Lung (tissue), 13 donors: Measurements from ENCODE around the gene SCAF8. TPM values are rescaled to one million over a fixed set of nuclear protein-coding genes. Genes with fewer than 3 reads are reported as not detected.

ENCODE experiments used
- ATAC-seq: fragments of 200-7000 bp; cut with Tn5 transposase; one replicate; pipeline ENCODE4 v1.9.1; 2020; ENCODE audit warnings: moderate number of reproducible peaks; ENCODE audit not compliant: insufficient read depth, low FRiP score
- DNase-seq, 3 donors: peaks; one replicate each; pipeline ENCODE4 v3.0.0-alpha.2; 2013 to 2017
- H3K27ac ChIP-seq, 2 donors: one replicate each; pipeline ENCODE4 v1.5.1; 2013; ENCODE audit warnings: mild to moderate bottlenecking in 2 of 2, moderate library complexity in 2 of 2, control low read depth in 1 of 2, inconsistent platforms in 1 of 2, low read depth in 1 of 2, low read length in 1 of 2
- H3K27me3 ChIP-seq, 3 donors: one replicate each; pipeline ENCODE4 v1.5.1; 2013; ENCODE audit warnings: low read length in 2 of 3; ENCODE audit not compliant: control insufficient read depth in 3 of 3, insufficient read depth in 3 of 3
- H3K36me3 ChIP-seq, 4 donors: one replicate each; pipeline ENCODE4 v1.5.1; 2013; ENCODE audit warnings: low read length in 4 of 4, mild to moderate bottlenecking in 1 of 4, moderate library complexity in 1 of 4; ENCODE audit not compliant: control insufficient read depth in 4 of 4, insufficient read depth in 4 of 4
- H3K4me1 ChIP-seq, 5 donors: one replicate each; pipeline ENCODE4 v1.5.1; 2013; ENCODE audit warnings: low read length in 5 of 5, mild to moderate bottlenecking in 2 of 5, moderate library complexity in 1 of 5; ENCODE audit not compliant: control insufficient read depth in 5 of 5, insufficient read depth in 5 of 5
- H3K4me3 ChIP-seq: one replicate; pipeline ENCODE4 v1.5.1; 2013; ENCODE audit warnings: mild to moderate bottlenecking, control low read depth, moderate library complexity
- H3K9ac ChIP-seq, 2 donors: one replicate each; pipeline ENCODE4 v1.5.1; 2013; ENCODE audit warnings: low read length in 2 of 2, control low read depth in 1 of 2; ENCODE audit not compliant: insufficient read depth in 1 of 2
- H3K9me3 ChIP-seq, 4 donors: one replicate each; pipeline ENCODE4 v1.5.1; 2013; ENCODE audit warnings: low read length in 3 of 4, mild to moderate bottlenecking in 1 of 4, moderate library complexity in 1 of 4; ENCODE audit not compliant: control insufficient read depth in 4 of 4, insufficient read depth in 3 of 4
- CTCF ChIP-seq: IDR thresholded peaks from 2 replicates; pipeline ENCODE4 v1.5.1; 2012; ENCODE audit warnings: mild to moderate bottlenecking; ENCODE audit errors: control extremely low read depth, extremely low read depth
- WGBS, 2 donors: extraction: QIAGEN DNeasy Blood & Tissue Kit; methylation state at CpG; one replicate each; pipeline ENCODE4 v1.1.7; 2013; 5-methylcytosine and 5-hydroxymethylcytosine counted together
- polyA plus RNA-seq, 2 donors: library from polyadenylated mRNA; stranded (reverse); fragments of 200-250 nt; gene quantifications; one replicate each; pipeline ENCODE4 v1.2.1, GENCODE V29; 2013
- small RNA-seq: library from RNA; depleted of rRNA; stranded (forward); fragments of <200 nt; gene quantifications from one replicate; pipeline ENCODE3, GENCODE V24; 2014; ENCODE audit warnings: low replicate concordance
- total RNA-seq, 2 donors: library from RNA; depleted of rRNA in 1 of 2; stranded (reverse); fragments of >200 nt in 1 of 2; gene quantifications; one replicate each; pipeline ENCODE4 v1.2.1, GENCODE V29; 2014 to 2021
- donor health status: control.
- donor health status: control.
- donor health status: Bipolar disorder and iron deficiency.
- donor health status: healthy.
- donor health status: DM: yes; HTN: yes; CAD: no.

SCAF8 gene
- total and polyA plus RNA-seq, 4 donors = 11.2 to 71.9 (median 23.6) TPM

- H3K4me3 ChIP-seq = no peak overlapping the region
- H3K9ac ChIP-seq = no peak overlapping the region
- DNase-seq = no peak
- WGBS, 2 donors = 96 to 98% methylated on average over 3 of the region's 3 CpGs
- TF ChIP-seq CTCF = no peak
- H3K36me3 ChIP-seq = peaks cover 0 to 8% (median 0%) of the 10 kb centered on the region in 4 donors
- H3K9me3 ChIP-seq = no peaks in the 10 kb centered on the region
- no peak overlapping the region for H3K27ac ChIP-seq
- no peak for ATAC-seq
- H3K27me3 ChIP-seq = no peaks in the 10 kb centered on the region
- peaks cover 0 to 6% (median 0%) of the 10 kb centered on the region in 5 donors for H3K4me1 ChIP-seq
Observed at GRCh38 chr6:154876486-154877280, 143.5 kb downstream of the SCAF8 start.

GRCh38 chr6:154878871-154879491, 145.8 kb downstream of the SCAF8 start:
- DNase-seq = no peak
- ATAC-seq = no peak
- Histone ChIP-seq H3K9ac (no peak overlapping the region), H3K4me1 (peaks cover 0 to 6% (median 0%) of the 10 kb centered on the region in 5 donors), H3K27me3 (no peaks in the 10 kb centered on the region), H3K27ac (no peak overlapping the region), H3K4me3 (no peak overlapping the region), H3K9me3 (no peaks in the 10 kb centered on the region), H3K36me3 (peaks cover 0 to 8% (median 1%) of the 10 kb centered on the region in 4 donors)
- no peak for TF ChIP-seq CTCF
- WGBS, 2 donors = 91 to 92% methylated on average over 6 of the region's 6 CpGs

- H3K4me3 ChIP-seq = no peak overlapping the region
- peaks cover 0 to 8% (median 2%) of the 10 kb centered on the region in 4 donors for H3K36me3 ChIP-seq
- 87 to 89% methylated on average over 3 of the region's 3 CpGs for WGBS, 2 donors
- no peaks in the 10 kb centered on the region for H3K9me3 ChIP-seq
- no peak for TF ChIP-seq CTCF
- no peaks in the 10 kb centered on the region for H3K27me3 ChIP-seq
- DNase-seq (no peak), ATAC-seq (no peak)
- peaks cover 0 to 6% (median 0%) of the 10 kb centered on the region in 5 donors for H3K4me1 ChIP-seq
- no peak overlapping the region for H3K9ac ChIP-seq
- H3K27ac ChIP-seq = no peak overlapping the region
Observed at GRCh38 chr6:154882107-154882506, 148.9 kb downstream of the SCAF8 start.

Small RNA genes within 50 kb of the gene (small RNA-seq; reads per million reads assigned to genes)
- gene MIR1273C (not detected), gene RNU6-824P (not detected)

Other genes with a start within 250 kb of the SCAF8 start
- gene CNKSR3, start 222.7 kb upstream of the SCAF8 start, total RNA-seq = 10 to 100 TPM; 14.5 to 23.9 TPM
- gene CNKSR3, start 222.7 kb upstream of the SCAF8 start, polyA plus RNA-seq = 10 to 100 TPM in 1 of 2 donors, 1 to 10 TPM in 1; 3.5 to 13.0 TPM